Subcutaneous adipose tissue (tissue), 4 donors: ENCODE results near the gene CIC. TPM values are rescaled to one million over a fixed set of nuclear protein-coding genes. Genes with fewer than 3 reads are reported as not detected.

ENCODE experiments used
- CTCF ChIP-seq: fragments of 450-650 bp; IDR thresholded peaks from one replicate; pipeline ENCODE4 v1.5.1; 2016; ENCODE audit warnings: low read depth, mild to moderate bottlenecking, control low read depth, antibody characterized with exemption, moderate library complexity
- total RNA-seq, 4 donors: library from RNA; depleted of rRNA; stranded (reverse); fragments of >200 nt; gene quantifications; one replicate each; pipeline ENCODE4 v1.1.0, GENCODE V29; 2016

Gene CIC
- total RNA-seq, 4 donors from 2014 or later = 12.4 to 49.9 (median 14.9) TPM

GRCh38 chr19:42325308-42325895, 56.4 kb downstream of the CIC start, which contains the start of gene MEGF8:
Gene MEGF8, plus strand, starts transcription at chr19:42325635. Its CDS starts 609 bp downstream, at chr19:42326244.
- no peak for TF ChIP-seq CTCF

- TF ChIP-seq CTCF = no peak
Measured at GRCh38 chr19:42325896-42326771, 57.1 kb downstream of the CIC start.

- TF ChIP-seq CTCF = no peak
Measured at GRCh38 chr19:42326969-42327368, 57.9 kb downstream of the CIC start.

GRCh38 chr19:42327381-42327780, 58.3 kb downstream of the CIC start:
- no peak for TF ChIP-seq CTCF

GRCh38 chr19:42328106-42328505, 59.1 kb downstream of the CIC start:
- no peak for TF ChIP-seq CTCF

- no peak for TF ChIP-seq CTCF
Measured at GRCh38 chr19:42328854-42329253, 59.8 kb downstream of the CIC start.

GRCh38 chr19:42330241-42330711, 61.2 kb downstream of the CIC start:
- TF ChIP-seq CTCF = no peak
